ENCODE data around the gene LRP11.
"Not testable (repeated sequence)": the region's sequence is repeated elsewhere in the genome, so short reads cannot be mapped to it uniquely, and the experiment has no call there.

LRP11 gene

DNA sequence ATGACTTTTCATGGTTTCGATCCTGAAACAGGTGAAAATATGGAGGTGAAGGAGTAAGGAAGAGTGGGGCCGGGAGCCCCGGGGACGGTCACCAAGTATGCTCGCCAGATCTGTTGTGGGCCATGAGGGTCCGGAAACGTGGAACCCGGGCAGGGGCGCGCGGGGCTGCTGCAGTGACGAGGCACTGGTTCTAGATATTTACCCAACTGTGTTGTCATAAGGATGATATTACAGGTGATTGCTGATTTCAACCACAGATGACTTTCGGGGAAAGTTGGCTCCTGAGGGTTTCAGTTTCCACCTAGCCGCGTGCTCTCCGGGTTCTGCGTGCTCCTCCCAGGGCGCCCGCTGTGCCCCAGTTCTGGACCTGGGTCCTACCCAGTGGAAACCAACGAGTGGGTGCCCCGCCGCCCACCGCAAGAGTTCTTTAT, 46.6 kb upstream of the LRP11 start:
- TF ChIP-seq CTCF (IDR thresholded peaks at IDR 0.05; ENCODE audit: insufficient read depth, low read length) (no peak), POLR2AphosphoS5 (IDR thresholded peaks at IDR 0.05; ENCODE audit: low read depth) (no peak), REST (IDR thresholded peaks at IDR 0.05; ENCODE audit: insufficient replicate concordance, low read depth) (no peak), SPI1 (IDR thresholded peaks at IDR 0.05; ENCODE audit: borderline replicate concordance, low read depth) (no peak), GABPA (IDR thresholded peaks at IDR 0.05; ENCODE audit: low read depth) (no peak)
- DNase-seq (ENCODE audit: low read depth in 1 of 2, low spot score in 1 of 2): no peak
- Histone ChIP-seq H3K27ac (replicated peaks) (no peak overlapping the region), H3K4me3 (replicated peaks; ENCODE audit: insufficient read depth, low read length) (no peak overlapping the region), H3K27me3 (ENCODE audit: insufficient read depth, poor library complexity, severe bottlenecking) (peaks cover 2% of the 10 kb centered on the region)

DNA sequence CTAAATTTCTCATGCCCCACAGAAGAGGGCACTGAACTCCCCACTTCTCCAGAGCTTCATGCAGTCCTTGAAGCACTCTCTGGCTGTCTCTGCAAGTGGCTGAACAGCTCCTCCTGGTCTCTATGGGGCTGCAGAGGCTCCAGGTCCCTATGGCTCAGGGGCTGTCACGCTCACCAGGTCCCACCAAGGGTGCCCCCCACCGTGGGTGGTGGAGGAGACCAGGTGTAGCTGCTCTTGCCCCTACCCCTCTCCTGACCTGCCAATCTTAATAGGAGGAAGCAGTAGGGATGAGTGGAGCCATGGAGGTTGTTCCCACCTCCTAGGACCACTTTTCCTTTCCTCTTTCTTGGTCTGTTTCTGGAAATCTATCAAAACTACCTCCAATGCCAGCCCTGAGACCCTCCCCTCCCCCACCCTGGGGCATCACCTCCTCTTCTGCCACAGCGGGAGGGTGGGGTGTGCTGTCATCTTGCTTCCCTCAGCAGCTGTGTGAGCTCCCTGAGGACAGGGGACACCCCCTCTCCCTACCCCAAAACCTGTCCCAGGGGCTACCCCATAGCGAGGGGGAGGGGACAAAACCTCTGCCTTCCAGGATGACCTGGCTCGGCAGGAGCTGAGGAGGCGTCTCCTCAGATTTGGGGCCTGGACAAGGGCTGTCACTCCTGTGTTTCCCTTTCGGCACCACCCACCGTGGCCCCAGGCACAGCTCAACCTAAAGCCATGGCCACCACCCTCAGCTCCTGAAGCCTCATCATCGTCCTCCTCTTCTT, 45.7 kb upstream of the LRP11 start:
- Histone ChIP-seq H3K27ac (replicated peaks) (no peak overlapping the region), H3K27me3 (ENCODE audit: insufficient read depth, poor library complexity, severe bottlenecking) (peaks cover 2% of the 10 kb centered on the region), H3K4me3 (replicated peaks; ENCODE audit: insufficient read depth, low read length) (no peak overlapping the region)
- TF ChIP-seq CTCF (IDR thresholded peaks at IDR 0.05; ENCODE audit: insufficient read depth, low read length) (no peak), POLR2AphosphoS5 (IDR thresholded peaks at IDR 0.05; ENCODE audit: low read depth) (no peak), REST (IDR thresholded peaks at IDR 0.05; ENCODE audit: insufficient replicate concordance, low read depth) (no peak), SPI1 (IDR thresholded peaks at IDR 0.05; ENCODE audit: borderline replicate concordance, low read depth) (no peak), GABPA (IDR thresholded peaks at IDR 0.05; ENCODE audit: low read depth) (no peak)
- DNase-seq (ENCODE audit: low read depth in 1 of 2, low spot score in 1 of 2): no peak

DNA sequence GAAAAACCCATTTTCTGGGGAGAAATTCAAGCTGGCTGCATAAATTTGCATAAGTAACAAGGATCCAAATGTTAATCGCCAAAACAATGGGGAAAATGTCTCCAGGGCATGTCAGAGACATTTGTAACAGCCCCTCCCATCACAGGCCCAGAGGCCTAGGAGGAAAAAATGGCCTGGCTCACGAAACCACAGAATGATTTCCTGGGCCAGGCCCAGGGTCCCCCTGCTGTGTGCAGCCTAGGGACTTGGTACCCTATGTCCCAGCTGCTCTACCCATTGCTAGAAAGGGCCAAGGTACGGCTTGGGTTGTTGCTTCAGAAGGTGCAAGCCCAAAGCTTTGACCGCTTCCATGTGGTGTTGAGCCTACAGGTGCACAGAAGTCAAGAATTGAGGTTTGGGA, 44.3 kb upstream of the LRP11 start:
- H3K4me3 ChIP-seq (replicated peaks; ENCODE audit: insufficient read depth, low read length): not testable (repeated sequence)

DNA sequence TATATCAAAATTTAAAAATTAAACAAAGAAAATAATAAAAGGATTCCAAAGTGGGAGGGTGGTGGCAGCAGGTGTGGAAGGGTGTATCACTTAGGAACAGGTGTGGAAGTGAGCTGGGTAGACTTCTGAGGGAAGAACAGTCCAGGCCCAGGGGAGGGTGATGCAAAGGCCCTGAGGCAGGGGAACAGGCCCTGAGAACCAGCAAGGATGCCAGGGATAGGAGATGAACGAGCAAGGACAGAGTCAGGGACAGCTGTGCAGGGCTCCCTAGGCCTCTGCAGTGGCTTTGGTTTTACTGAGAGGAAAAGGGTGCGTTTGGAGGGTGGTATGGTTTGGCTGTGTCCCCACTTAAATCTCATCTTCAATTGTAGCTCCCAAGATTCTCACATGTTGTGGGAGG, 43.2 kb upstream of the LRP11 start:
- Histone ChIP-seq H3K4me3 (replicated peaks; ENCODE audit: insufficient read depth, low read length) (no peak overlapping the region), H3K27me3 (ENCODE audit: insufficient read depth, poor library complexity, severe bottlenecking) (peaks cover 8% of the 10 kb centered on the region), H3K27ac (replicated peaks) (no peak overlapping the region)
- TF ChIP-seq REST (IDR thresholded peaks at IDR 0.05; ENCODE audit: insufficient replicate concordance, low read depth) (no peak), GABPA (IDR thresholded peaks at IDR 0.05; ENCODE audit: low read depth) (no peak), SPI1 (IDR thresholded peaks at IDR 0.05; ENCODE audit: borderline replicate concordance, low read depth) (no peak), CTCF (IDR thresholded peaks at IDR 0.05; ENCODE audit: insufficient read depth, low read length) (no peak), POLR2AphosphoS5 (IDR thresholded peaks at IDR 0.05; ENCODE audit: low read depth) (no peak)
- DNase-seq (ENCODE audit: low read depth in 1 of 2, low spot score in 1 of 2): no peak

More for the DNA sequence above, 44.3 kb upstream of the LRP11 start:
- H3K27me3 ChIP-seq (ENCODE audit: insufficient read depth, poor library complexity, severe bottlenecking); DNase-seq (ENCODE audit: low read depth in 1 of 2, low spot score in 1 of 2); H3K27ac ChIP-seq (replicated peaks): not testable (repeated sequence)

Data from HL-60 (cell line).